ENCODE data around the gene CAMK2A. TPM values are rescaled to one million over a fixed set of nuclear protein-coding genes. Genes with fewer than 3 reads are reported as not detected.
"Not testable (repeated sequence)": the region's sequence is repeated elsewhere in the genome, so short reads cannot be mapped to it uniquely, and the experiment has no call there.

Gene CAMK2A
- total RNA-seq, 1 donor, result under 0.01 TPM

GRCh38 chr5:150257424-150257823 is 32.1 kb downstream of the CAMK2A start:
- DNase-seq (ENCODE audit: low read depth in 2 of 3, low spot score in 2 of 3), result no peak

- no peak for DNase-seq (ENCODE audit: low read depth in 2 of 3, low spot score in 2 of 3)
Observed at GRCh38 chr5:150256410-150257064, 33.0 kb downstream of the CAMK2A start.

- DNase-seq (ENCODE audit: low read depth in 2 of 3, low spot score in 2 of 3), result no peak
Observed at GRCh38 chr5:150255659-150256409, 33.7 kb downstream of the CAMK2A start.

GRCh38 chr5:150254774-150255173 is 34.8 kb downstream of the CAMK2A start:
- DNase-seq (ENCODE audit: low read depth in 2 of 3, low spot score in 2 of 3), result no peak

- DNase-seq (ENCODE audit: low read depth in 2 of 3, low spot score in 2 of 3), result no peak
Observed at GRCh38 chr5:150254363-150254762, 35.2 kb downstream of the CAMK2A start.

- DNase-seq (ENCODE audit: low read depth in 2 of 3, low spot score in 2 of 3), result no peak
Observed at GRCh38 chr5:150253416-150254208, 36.0 kb downstream of the CAMK2A start.

GRCh38 chr5:150252489-150252888 is 37.1 kb downstream of the CAMK2A start:
- DNase-seq (ENCODE audit: low read depth in 2 of 3, low spot score in 2 of 3), result no peak

- DNase-seq (ENCODE audit: low read depth in 2 of 3, low spot score in 2 of 3), result no peak
Observed at GRCh38 chr5:150251504-150251903, 38.1 kb downstream of the CAMK2A start.

GRCh38 chr5:150249744-150250143 is 39.8 kb downstream of the CAMK2A start:
- DNase-seq (ENCODE audit: low read depth in 2 of 3, low spot score in 2 of 3), result no peak

- no peak for DNase-seq (ENCODE audit: low read depth in 2 of 3, low spot score in 2 of 3)
Observed at GRCh38 chr5:150248946-150249345, 40.6 kb downstream of the CAMK2A start.

GRCh38 chr5:150248493-150248892 is 41.1 kb downstream of the CAMK2A start:
- DNase-seq (ENCODE audit: low read depth in 2 of 3, low spot score in 2 of 3), result not testable (repeated sequence)

- no peak for DNase-seq (ENCODE audit: low read depth in 2 of 3, low spot score in 2 of 3)
Observed at GRCh38 chr5:150247726-150248125, 41.8 kb downstream of the CAMK2A start.

- DNase-seq (ENCODE audit: low read depth in 2 of 3, low spot score in 2 of 3), result no peak
Observed at GRCh38 chr5:150246835-150247234, 42.7 kb downstream of the CAMK2A start.

- DNase-seq (ENCODE audit: low read depth in 2 of 3, low spot score in 2 of 3), result no peak
Observed at GRCh38 chr5:150246429-150246828, 43.1 kb downstream of the CAMK2A start.

GRCh38 chr5:150245808-150246207 is 43.8 kb downstream of the CAMK2A start:
- DNase-seq (ENCODE audit: low read depth in 2 of 3, low spot score in 2 of 3), result no peak

- DNase-seq (ENCODE audit: low read depth in 2 of 3, low spot score in 2 of 3), result no peak
Observed at GRCh38 chr5:150245111-150245789, 44.3 kb downstream of the CAMK2A start.

- no peak for DNase-seq (ENCODE audit: low read depth in 2 of 3, low spot score in 2 of 3)
Observed at GRCh38 chr5:150244209-150244608, 45.4 kb downstream of the CAMK2A start.

GRCh38 chr5:150243590-150243989 is 46.0 kb downstream of the CAMK2A start:
- DNase-seq (ENCODE audit: low read depth in 2 of 3, low spot score in 2 of 3), result no peak

GRCh38 chr5:150242251-150242894 is 47.2 kb downstream of the CAMK2A start:
- no peak for DNase-seq (ENCODE audit: low read depth in 2 of 3, low spot score in 2 of 3)
